Activated CD4-positive, CD25-positive, alpha-beta regulatory T cell treated with anti-CD3 and anti-CD28 coated beads, Interleukin-2, amount 50 U/mL, for 72 hours (primary cell): ENCODE measurements around the gene SUCNR1.
"Not testable (repeated sequence)": the region's sequence is repeated elsewhere in the genome, so short reads cannot be mapped to it uniquely, and the experiment has no call there.

Experiments
- DNase-seq: peaks from one replicate; pipeline ENCODE4 v3.0.0; 2021

The SUCNR1 gene

DNA sequence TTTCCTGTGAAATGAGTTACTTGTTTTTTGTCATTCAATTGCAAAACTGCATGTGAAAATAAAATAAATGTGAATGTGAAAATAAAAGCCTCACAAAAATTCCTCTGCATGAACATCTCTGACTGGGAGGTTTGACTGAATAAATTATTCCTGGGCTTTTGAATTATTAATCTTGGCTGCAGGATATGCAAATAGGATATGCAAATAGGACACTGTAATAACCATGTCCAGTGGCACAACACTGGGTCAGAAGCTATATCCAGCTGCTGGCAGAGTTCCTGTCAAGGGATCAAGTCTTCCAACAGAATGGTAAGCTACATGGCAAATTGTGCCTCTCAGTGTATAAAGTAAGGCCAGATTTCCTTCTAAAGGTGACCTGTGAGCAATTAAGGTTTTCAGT is at the start of gene SUCNR1:
TSS of gene SUCNR1 (plus strand) at position 246 of the 400 bp plus-strand sequence. CDS start 6,250 bp downstream, outside the sequence.
- no peak for DNase-seq

DNA sequence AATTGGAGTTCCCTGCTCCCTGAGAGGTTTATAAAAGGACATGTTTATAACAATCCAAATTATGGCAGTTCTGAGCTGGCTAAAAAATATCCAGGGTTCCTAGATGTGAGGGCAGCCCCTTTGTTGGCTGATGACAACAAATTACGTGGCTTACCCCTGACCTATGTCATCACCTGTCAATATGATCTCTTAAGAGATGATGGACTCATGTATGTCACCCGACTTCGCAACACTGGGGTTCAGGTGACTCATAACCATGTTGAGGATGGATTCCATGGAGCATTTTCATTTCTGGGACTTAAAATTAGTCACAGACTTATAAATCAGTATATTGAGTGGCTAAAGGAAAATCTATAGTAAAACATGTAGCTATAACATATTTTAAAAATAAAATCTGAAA is 45.6 kb upstream of the SUCNR1 start:
- DNase-seq = no peak

- DNase-seq = no peak
Observed at GRCh38 chr3:151835751-151836525, 37.5 kb upstream of the SUCNR1 start.

DNA sequence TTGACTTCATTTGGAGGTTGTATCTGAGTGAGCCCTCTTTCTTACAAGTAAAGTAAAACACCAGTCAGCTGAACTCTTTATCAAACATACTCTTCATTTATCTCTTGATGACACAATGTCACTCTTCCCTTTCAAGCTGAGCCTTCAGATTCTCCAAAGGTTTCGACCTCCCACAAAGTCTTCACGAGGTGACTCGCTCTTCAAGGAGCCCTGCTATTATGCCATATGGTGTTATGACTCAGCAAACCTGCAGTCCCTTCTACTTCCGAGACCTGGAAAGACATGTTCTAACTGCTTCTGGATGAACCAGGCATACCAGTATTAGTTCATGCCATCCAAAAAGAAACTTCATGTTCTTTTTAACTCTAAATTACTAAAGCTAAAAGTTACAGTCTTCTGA is 36.4 kb upstream of the SUCNR1 start:
- DNase-seq = no peak

DNA sequence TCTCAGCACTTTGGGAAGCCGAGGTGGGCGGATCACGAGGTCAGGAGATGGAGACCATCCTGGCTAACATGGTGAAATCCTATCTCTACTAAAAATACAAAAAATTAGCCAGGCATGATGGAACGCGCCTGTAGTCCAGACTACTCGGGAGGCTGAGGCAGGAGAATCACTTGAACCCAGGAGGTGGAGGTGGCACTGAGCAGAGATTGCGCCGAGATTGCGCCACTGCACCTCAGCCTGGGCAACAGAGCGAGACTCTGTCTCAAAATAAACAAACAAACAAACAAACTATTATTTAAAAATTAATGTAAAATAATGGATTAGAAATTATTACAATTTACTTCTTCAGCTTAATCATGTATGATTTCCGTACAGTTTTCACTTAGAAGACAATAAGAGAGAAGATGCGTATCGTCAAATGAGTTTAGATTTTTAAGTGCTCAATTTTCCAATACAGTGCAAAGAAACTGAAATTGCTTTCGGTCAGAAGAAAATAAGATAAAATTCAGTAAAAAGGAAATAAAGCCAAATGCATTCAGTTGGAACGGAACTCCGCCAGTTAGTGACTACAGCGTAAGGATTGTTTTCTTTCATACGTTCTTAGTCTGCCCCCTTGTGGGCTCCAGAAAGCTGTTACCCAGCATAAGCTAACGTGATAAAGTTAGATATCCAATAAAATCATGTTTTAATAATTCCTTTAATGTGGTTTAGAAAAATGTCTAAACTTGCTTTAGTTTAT is 34.7 kb upstream of the SUCNR1 start:
- DNase-seq = no peak

DNA sequence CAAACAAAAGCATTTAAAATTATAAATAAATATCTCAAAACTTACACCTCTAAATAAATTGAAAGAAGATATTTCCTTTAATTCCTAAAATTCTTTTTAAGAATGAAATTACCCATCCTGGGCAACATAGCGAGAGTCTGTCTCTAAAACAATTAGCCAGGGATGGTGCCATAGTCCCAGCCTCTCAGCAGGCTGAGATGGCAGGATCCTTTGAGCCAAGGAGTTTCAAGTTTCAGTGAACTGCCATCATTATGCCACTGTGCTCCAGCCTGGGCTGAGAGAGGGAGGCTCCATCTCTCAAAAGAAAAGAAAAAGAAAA is 34.2 kb upstream of the SUCNR1 start:
- DNase-seq = no peak

- DNase-seq = no peak
Observed at GRCh38 chr3:151841801-151842200, 31.6 kb upstream of the SUCNR1 start.

- DNase-seq = no peak
Observed at GRCh38 chr3:151843275-151843674, 30.2 kb upstream of the SUCNR1 start.

GRCh38 chr3:151845306-151845905 is 28.0 kb upstream of the SUCNR1 start:
- DNase-seq = no peak

GRCh38 chr3:151850065-151850464 is 23.4 kb upstream of the SUCNR1 start:
- not testable (repeated sequence) for DNase-seq

DNA sequence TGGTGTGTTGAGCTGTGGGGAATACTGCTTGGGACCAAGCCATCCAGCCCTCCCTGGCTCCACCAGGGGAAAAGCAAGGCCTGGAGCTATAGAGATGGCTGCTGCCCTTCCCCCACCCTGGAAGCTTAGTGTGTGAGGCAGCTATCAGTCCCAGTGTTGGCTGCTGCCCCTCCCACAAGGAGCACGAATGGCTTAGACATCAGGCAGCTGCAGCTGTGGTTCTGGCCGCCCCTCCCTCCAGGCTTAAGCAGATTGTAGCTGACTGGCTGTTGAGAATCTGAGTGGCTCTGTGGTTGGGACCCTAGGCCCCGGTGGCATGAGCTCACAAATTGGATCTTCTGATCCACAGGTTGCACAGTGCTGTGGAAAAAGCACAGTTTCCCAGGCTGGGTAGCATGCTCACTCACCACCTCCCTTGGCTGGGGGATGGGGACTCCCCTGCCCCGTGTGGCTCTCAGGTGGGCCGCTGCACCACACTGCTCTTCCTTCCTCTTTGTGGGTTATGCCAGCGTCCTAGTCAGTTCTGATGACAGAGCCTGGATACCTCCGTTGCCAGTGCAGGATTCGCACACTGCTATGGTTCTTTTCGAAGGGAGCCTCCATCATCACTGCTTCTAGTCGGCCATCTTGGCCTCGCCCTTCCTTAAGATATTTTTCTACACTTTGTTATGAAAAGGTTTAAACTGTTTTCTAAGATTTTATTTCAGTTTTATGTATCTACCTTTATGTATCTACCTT is 21.2 kb upstream of the SUCNR1 start:
- no peak for DNase-seq

DNA sequence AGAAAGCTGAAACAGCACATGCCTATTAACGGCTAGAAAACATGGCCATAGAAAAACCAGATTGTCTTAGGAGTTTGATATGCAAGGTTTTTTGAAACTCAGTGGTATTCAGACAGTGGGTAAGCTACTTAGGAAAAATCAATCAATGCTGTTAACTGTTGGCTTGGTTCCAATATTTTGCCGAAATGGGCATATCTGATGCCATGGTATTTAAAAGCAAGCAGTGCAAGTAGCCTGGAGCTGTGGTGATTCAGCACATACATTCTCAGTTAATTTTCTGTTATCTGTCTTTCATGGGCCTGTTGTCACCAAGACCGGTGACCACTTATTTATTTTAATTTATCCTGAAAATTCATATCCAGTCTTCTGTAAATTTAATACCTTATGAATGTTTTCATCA is 17.3 kb upstream of the SUCNR1 start:
- no peak for DNase-seq

DNA sequence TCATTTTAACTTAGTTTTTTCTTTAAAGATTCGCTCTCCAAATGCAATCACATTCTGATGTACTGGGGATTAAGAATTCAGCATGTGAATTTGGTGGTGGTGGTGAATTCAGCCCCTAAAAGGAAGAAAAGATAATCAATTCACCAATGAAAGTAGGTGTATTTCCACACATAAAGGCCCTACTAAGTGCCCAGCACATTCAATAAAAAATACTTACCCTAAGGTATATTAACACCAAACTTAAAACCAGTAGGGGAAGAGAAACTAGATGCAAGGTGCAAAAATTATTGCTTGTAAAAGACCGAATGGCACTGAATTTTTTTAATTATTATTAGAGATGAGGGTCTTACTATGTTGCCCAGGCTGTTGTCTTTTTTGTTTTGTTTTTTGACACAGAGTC is 16.8 kb upstream of the SUCNR1 start:
- no peak for DNase-seq

GRCh38 chr3:151859233-151859673 is 14.2 kb upstream of the SUCNR1 start:
- no peak for DNase-seq

DNA sequence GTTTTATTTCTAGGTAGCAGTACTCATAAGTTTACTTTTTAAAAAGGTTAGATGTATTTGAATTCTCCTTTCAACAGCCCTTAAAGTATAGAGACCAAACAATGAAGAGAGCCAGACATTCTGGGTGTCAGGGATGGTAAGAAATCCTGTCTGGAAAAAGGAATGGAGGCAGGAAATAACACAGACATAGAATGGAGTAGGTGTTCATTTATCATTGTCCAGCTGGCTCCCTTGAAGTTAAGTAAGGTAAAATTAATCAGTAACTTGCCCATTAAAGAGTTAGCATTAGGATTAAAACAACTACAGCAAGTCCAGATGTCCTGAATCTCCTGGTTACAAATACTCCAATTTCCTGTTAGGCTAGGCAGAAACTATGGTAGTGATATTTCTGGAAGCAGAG is 13.5 kb upstream of the SUCNR1 start:
- no peak for DNase-seq

GRCh38 chr3:151863611-151864010 is 9.8 kb upstream of the SUCNR1 start:
- DNase-seq = no peak

DNA sequence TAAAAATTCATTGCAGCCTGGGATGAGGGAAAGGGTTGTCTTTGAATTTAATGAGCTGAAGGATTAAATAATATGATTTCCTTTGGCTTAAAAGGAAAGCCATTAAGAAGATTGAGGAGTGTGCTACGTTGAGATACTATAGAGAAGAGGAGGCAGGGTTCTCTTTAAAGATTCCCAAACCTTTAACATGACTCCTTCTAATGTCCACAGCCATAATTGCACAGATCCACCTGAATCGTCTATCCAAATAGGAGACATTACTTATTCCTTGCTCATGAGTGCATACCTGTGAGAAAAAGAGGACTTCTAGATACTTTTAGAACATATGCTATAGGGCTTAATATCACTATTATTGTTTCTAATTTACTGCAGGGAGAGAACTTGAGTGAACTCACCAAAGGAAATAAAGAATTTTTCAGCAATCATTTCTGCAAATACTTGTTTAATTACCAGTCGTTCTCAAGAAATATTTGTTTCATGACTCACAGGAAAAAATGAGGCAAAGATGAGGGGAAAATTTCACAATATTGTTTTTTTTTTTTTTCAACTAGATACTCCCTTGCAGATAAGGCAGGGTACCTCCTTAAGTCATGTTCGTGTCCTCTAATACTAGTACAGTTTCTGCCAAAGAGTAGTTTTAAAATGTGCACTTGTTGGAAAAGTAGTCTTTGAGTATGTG is 8.9 kb upstream of the SUCNR1 start:
- no peak for DNase-seq

- DNase-seq = no peak
Observed at GRCh38 chr3:151866711-151867410, 6.6 kb upstream of the SUCNR1 start.

- no peak for DNase-seq
Observed at GRCh38 chr3:151867666-151868065, 5.8 kb upstream of the SUCNR1 start.

DNA sequence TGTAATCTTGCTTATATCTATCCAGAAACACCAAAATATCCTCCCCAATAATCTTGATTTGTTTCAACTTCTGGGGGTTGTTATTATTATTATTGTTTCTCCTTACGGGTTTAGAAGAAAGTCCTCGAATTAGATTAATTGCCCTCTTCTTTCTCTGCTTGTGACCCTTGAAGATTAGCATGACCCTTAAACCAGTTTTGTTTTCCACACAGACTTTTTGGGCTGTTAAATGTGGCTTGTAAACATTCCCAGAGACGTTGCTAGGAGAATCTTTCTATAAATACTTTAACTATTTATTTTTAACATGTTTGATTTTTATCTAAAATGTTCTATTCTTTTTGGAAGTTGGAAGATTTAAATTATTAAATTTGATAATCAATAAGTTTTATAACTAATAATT is 4.3 kb upstream of the SUCNR1 start:
- DNase-seq = no peak

- DNase-seq = no peak
Observed at GRCh38 chr3:151871639-151872468, 1.6 kb upstream of the SUCNR1 start.
